Measurements from ENCODE around the gene SCAF4.

- TF ChIP-seq CTCF (conservative IDR thresholded peaks at IDR 0.05): no peak
- TF ChIP-seq ZFX (IDR thresholded peaks at IDR 0.05): no peak
These were observed 75.5 kb downstream of the SCAF4 start for GRCh38 chr21:31656199-31657095.

Measured in C4-2B (cell line).